Body of pancreas (tissue), 4 donors: ENCODE measurements around the gene POFUT2.

Experiments used
- POLR2A ChIP-seq, 3 donors: fragments of 450-650 bp; IDR thresholded peaks; one replicate each; pipeline ENCODE4 v1.6.1; 2016; ENCODE audit warnings: antibody characterized with exemption in 3 of 3, mild to moderate bottlenecking in 2 of 3
- TF ChIP-seq, protein P1 (sequence below), 7 experiments: fragments of 450-650 bp in 4 of 7; fragments of 200-600 bp in 3 of 7; sonication (generic) in 3 of 7; IDR thresholded peaks; one replicate each; pipeline ENCODE4 v1.5.1; 2016 to 2019; ENCODE audit warnings: antibody characterized with exemption in 7 of 7

- TF ChIP-seq POLR2A (IDR thresholded peaks at IDR 0.05): no peak
- TF ChIP-seq, protein P1, sequence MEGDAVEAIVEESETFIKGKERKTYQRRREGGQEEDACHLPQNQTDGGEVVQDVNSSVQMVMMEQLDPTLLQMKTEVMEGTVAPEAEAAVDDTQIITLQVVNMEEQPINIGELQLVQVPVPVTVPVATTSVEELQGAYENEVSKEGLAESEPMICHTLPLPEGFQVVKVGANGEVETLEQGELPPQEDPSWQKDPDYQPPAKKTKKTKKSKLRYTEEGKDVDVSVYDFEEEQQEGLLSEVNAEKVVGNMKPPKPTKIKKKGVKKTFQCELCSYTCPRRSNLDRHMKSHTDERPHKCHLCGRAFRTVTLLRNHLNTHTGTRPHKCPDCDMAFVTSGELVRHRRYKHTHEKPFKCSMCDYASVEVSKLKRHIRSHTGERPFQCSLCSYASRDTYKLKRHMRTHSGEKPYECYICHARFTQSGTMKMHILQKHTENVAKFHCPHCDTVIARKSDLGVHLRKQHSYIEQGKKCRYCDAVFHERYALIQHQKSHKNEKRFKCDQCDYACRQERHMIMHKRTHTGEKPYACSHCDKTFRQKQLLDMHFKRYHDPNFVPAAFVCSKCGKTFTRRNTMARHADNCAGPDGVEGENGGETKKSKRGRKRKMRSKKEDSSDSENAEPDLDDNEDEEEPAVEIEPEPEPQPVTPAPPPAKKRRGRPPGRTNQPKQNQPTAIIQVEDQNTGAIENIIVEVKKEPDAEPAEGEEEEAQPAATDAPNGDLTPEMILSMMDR (IDR thresholded peaks at IDR 0.05): no peak
Measured at GRCh38 chr21:45301521-45302081, 13.9 kb upstream of the POFUT2 start.
